HepG2 (cell line): Measurements from ENCODE around the gene C5orf24. TPM values are rescaled to one million over a fixed set of nuclear protein-coding genes. Genes with fewer than 3 reads are reported as not detected.

Experiments
- ATAC-seq: fragments of 200-7000 bp; cut with Tn5 transposase; 3 replicates; pipeline ENCODE4 v1.9.1; 2020; ENCODE audit warnings: mild to moderate bottlenecking, moderate library complexity
- BruUV-seq: library from RNA; stranded (reverse); fragments of 400-500 nt; replicated peaks from 2 replicates; lab custom pipeline; 2021; lab: Mats Ljungman, UMichigan
- CTCF ChIA-PET: fragments of 300-600 bp; formaldehyde crosslinking; extraction: SDS; loops from one replicate; lab custom pipeline; 2021; ENCODE audit warnings: low total read pairs, inconsistent platforms, low intra/inter-chr PET ratio; lab: Yijun Ruan, JAX
- POLR2A ChIA-PET: fragments of 350-600 bp; sonication (Branson Sonifier 250); formaldehyde crosslinking; loops from one replicate; lab custom pipeline; 2020; ENCODE audit warnings: antibody characterized with exemption, inconsistent platforms; lab: Yijun Ruan, JAX
- DNase-seq: peaks from one replicate; pipeline ENCODE4 v3.0.0-alpha.2; 2015; ENCODE audit warnings: low spot score
- FAIRE-seq: peaks from 3 replicates; lab custom pipeline; 2011; peaks lifted over from hg19 to GRCh38; lab: Jason Lieb, UNC
- H2AFZ ChIP-seq: one replicate; pipeline ENCODE4 v1.6.1; 2011; ENCODE audit warnings: low read length, inconsistent platforms
- H3K27ac ChIP-seq: fragments of 300-600 bp; 3 replicates; pipeline ENCODE4 v1.8.0; 2011; ENCODE audit warnings: mixed run types, mild to moderate bottlenecking, mixed read lengths, low read length, inconsistent platforms; ENCODE audit not compliant: insufficient read depth; ENCODE audit errors: extremely low read length
- H3K27me3 ChIP-seq, 2 experiments: fragments of 200-600 bp in 1 of 2; 2 replicates in 1 of 2; 3 replicates in 1 of 2; pipeline versions ENCODE4 v1.6.0 to v1.8.0; 2011; ENCODE audit warnings: low read length in 2 of 2, mild to moderate bottlenecking in 2 of 2, moderate library complexity in 2 of 2, inconsistent platforms in 1 of 2; ENCODE audit not compliant: insufficient read depth in 2 of 2, control insufficient read depth in 1 of 2
- H3K36me3 ChIP-seq, 2 experiments: fragments of 200-600 bp in 1 of 2; replicated peaks in 1 of 2; 2 replicates in 1 of 2; 3 replicates in 1 of 2; pipeline versions ENCODE4 v1.5.1 to v1.8.0; 2011; ENCODE audit warnings: low read length in 2 of 2, inconsistent platforms in 1 of 2; ENCODE audit not compliant: insufficient read depth in 2 of 2, control insufficient read depth in 1 of 2
- H3K4me1 ChIP-seq: 2 replicates; pipeline ENCODE4 v1.5.1; 2012; ENCODE audit warnings: low read length, inconsistent platforms; ENCODE audit not compliant: insufficient read depth
- H3K4me2 ChIP-seq: 2 replicates; pipeline ENCODE4 v1.6.0; 2011; ENCODE audit warnings: low read depth, low read length, inconsistent platforms
- H3K4me3 ChIP-seq, 3 experiments: fragments of 200-600 bp in 1 of 3; sonication (generic), shearing (Covaris generic) in 1 of 3; replicated peaks in 1 of 3; 2 replicates each; pipeline ENCODE4 v1.5.1; 2011 to 2016; ENCODE audit warnings: low read length in 3 of 3, inconsistent platforms in 2 of 3, low read depth in 2 of 3, mild to moderate bottlenecking in 2 of 3, control low read depth in 1 of 3, mixed read lengths in 1 of 3; ENCODE audit not compliant: insufficient read depth in 1 of 3
- H3K79me2 ChIP-seq: one replicate; pipeline ENCODE4 v1.6.1; 2011; ENCODE audit warnings: low read length, inconsistent platforms; ENCODE audit not compliant: insufficient read depth
- H3K9ac ChIP-seq: 2 replicates; pipeline ENCODE4 v1.6.0; 2011; ENCODE audit warnings: mild to moderate bottlenecking, low read depth, low read length, inconsistent platforms; ENCODE audit not compliant: insufficient read depth
- H3K9me3 ChIP-seq: 2 replicates; pipeline ENCODE4 v1.5.1; 2012; ENCODE audit warnings: mild to moderate bottlenecking, low read length
- H4K20me1 ChIP-seq: 2 replicates; pipeline ENCODE4 v1.6.0; 2011; ENCODE audit warnings: inconsistent platforms, mild to moderate bottlenecking, low read length, moderate library complexity; ENCODE audit not compliant: insufficient read depth
- ARNT ChIP-seq: fragments of 450-650 bp; IDR thresholded peaks from 2 replicates; pipeline ENCODE4 v1.6.1; 2017
- CHCHD3 ChIP-seq: sonication (generic); formaldehyde crosslinking; IDR thresholded peaks from 2 replicates; pipeline ENCODE4 v1.8.0; 2022; ENCODE audit warnings: mild to moderate bottlenecking, missing genetic modification reagents, moderate library complexity
- DMTF1 ChIP-seq: sonication (generic); formaldehyde crosslinking; IDR thresholded peaks from 2 replicates; pipeline ENCODE4 v1.4.0; 2020; ENCODE audit warnings: mild to moderate bottlenecking, missing genetic modification reagents
- HES4 ChIP-seq: sonication (generic); formaldehyde crosslinking; IDR thresholded peaks from 2 replicates; pipeline ENCODE4 v1.9.0; 2021; ENCODE audit warnings: mild to moderate bottlenecking, missing genetic modification reagents, borderline replicate concordance
- KDM1A ChIP-seq: IDR thresholded peaks from 2 replicates; pipeline ENCODE4 v1.6.1; 2016; ENCODE audit warnings: missing compliant biosample characterization
- MBNL3 ChIP-seq: fragments of 250-450 bp; sonication (Bioruptor Pico); conservative IDR thresholded peaks from 2 replicates; pipeline ENCODE4 v1.8.0; 2022; ENCODE audit warnings: mild to moderate bottlenecking, inconsistent platforms
- MED13 ChIP-seq: sonication (generic); formaldehyde crosslinking; IDR thresholded peaks from 2 replicates; pipeline ENCODE4 v1.5.0; 2020; ENCODE audit warnings: missing genetic modification reagents
- NFE2L2 ChIP-seq: fragments of 150-350 bp; IDR thresholded peaks from 2 replicates; pipeline ENCODE4 v1.6.1; 2014; ENCODE audit warnings: low read length
- SUZ12 ChIP-seq: fragments of 150-350 bp; IDR thresholded peaks from 2 replicates; pipeline ENCODE4 v1.6.1; 2014; ENCODE audit warnings: low read depth, low read length
- TARDBP ChIP-seq: sonication (generic); formaldehyde crosslinking; IDR thresholded peaks from 2 replicates; pipeline ENCODE4 v1.8.0; 2022; ENCODE audit warnings: mild to moderate bottlenecking, missing genetic modification reagents
- ZNF484 ChIP-seq: sonication (generic); formaldehyde crosslinking; IDR thresholded peaks from 2 replicates; pipeline ENCODE4 v1.5.1; 2020; ENCODE audit warnings: mild to moderate bottlenecking, low read depth, missing genetic modification reagents, borderline replicate concordance
- ZNF496 ChIP-seq: sonication (generic); formaldehyde crosslinking; IDR thresholded peaks from 2 replicates; pipeline ENCODE4 v1.8.1; 2023; ENCODE audit warnings: mild to moderate bottlenecking, moderate library complexity, missing genetic modification reagents; ENCODE audit not compliant: insufficient replicate concordance
- ZNF547 ChIP-seq: sonication (generic); formaldehyde crosslinking; IDR thresholded peaks from 2 replicates; pipeline ENCODE4 v1.5.1; 2020; ENCODE audit warnings: mild to moderate bottlenecking, missing genetic modification reagents
- ZNF670 ChIP-seq: sonication (generic); formaldehyde crosslinking; IDR thresholded peaks from 2 replicates; pipeline ENCODE4 v1.8.0; 2022; ENCODE audit warnings: mild to moderate bottlenecking, missing genetic modification reagents, borderline replicate concordance
- ZNF773 ChIP-seq: sonication (generic); formaldehyde crosslinking; IDR thresholded peaks from 2 replicates; pipeline ENCODE4 v1.4.0; 2020; ENCODE audit warnings: missing genetic modification reagents, borderline replicate concordance
- WGBS: methylation state at CpG from one replicate; pipeline ENCODE4 v1.1.6; 2017; ENCODE audit warnings: low lambda C conversion rate; 5-methylcytosine and 5-hydroxymethylcytosine counted together
- in situ Hi-C: cut with HindIII; loops from 2 replicates; pipeline ENCODE4 v1.10.0; 2017; ENCODE audit warnings: low pct_unique_long_range_greater_than_20kb; ENCODE audit not compliant: extremely low pct_ligation_motif_present
- intact Hi-C: fragments of 100-400 bp; cut with micrococcal nuclease; formaldehyde crosslinking; loops from one replicate; pipeline ENCODE4 v1.10.0; 2022; ENCODE audit not compliant: unreplicated experiment
- polyA plus RNA-seq, 8 experiments: library from polyadenylated mRNA; depleted of rRNA in 3 of 8; stranded (reverse) in 7 of 8; unstranded in 1 of 8; fragments of >200 nt; fragmentation: Illumina TruSeq in 4 of 8; extraction: Trizol in 4 of 8; gene quantifications; 2 replicates each; pipeline versions ENCODE4 v1.2.1 to v1.2.3, GENCODE V29; 2011 to 2016; ENCODE audit warnings: low read depth in 4 of 8, missing spikeins in 1 of 8, mixed read lengths in 1 of 8; ENCODE audit not compliant: insufficient read depth in 1 of 8
- total RNA-seq, 5 experiments: library from RNA; depleted of rRNA; stranded (reverse); fragments of >200 nt; fragmentation: Illumina TruSeq; extraction: Trizol; gene quantifications; 2 replicates each; pipeline ENCODE4 v1.2.3, GENCODE V29; 2016; ENCODE audit warnings: low read depth in 1 of 5

C5orf24 gene
- total and polyA plus RNA-seq, 2 of the 13 experiments (the other 11 are each of a cell fraction or from before 2014, with no cell fraction given), result 34.6 to 41.5 TPM

- FAIRE-seq, result no peak
Measured at GRCh38 chr5:134825212-134825611, 20.6 kb upstream of the C5orf24 start.

GRCh38 chr5:134833340-134834032, 12.3 kb upstream of the C5orf24 start:
- H3K9ac ChIP-seq, result no peak overlapping the region
- no peak overlapping the region for H3K4me3 ChIP-seq
- no peak overlapping the region for H3K27ac ChIP-seq
- H3K9me3 ChIP-seq, result no peaks in the 10 kb centered on the region
- ATAC-seq (no peak), FAIRE-seq (no peak), DNase-seq (no peak)
- ChIA-PET POLR2A (no interaction called here), CTCF (no interaction called here)
- 94% methylated on average over 3 of the region's 3 CpGs for WGBS
- intact Hi-C loops, result no loop called here
- BruUV-seq, result no TSS peak
- no peak overlapping the region for H2AFZ ChIP-seq
- peaks cover 3 to 27% of the 10 kb centered on the region in 2 experiments for H3K36me3 ChIP-seq
- H3K79me2 ChIP-seq, result no peaks in the 10 kb centered on the region
- no peaks in the 10 kb centered on the region for H3K27me3 ChIP-seq
- in situ Hi-C loops, result no loop called here
- H4K20me1 ChIP-seq, result no peaks in the 10 kb centered on the region
- H3K4me1 ChIP-seq, result peaks cover 24% of the 10 kb centered on the region
- TF ChIP-seq ZNF773 (CRISPR knock-in tag) (no peak), ZNF547 (CRISPR knock-in tag) (no peak), NFE2L2 (no peak), DMTF1 (no peak), CHCHD3 (CRISPR knock-in tag) (no peak), KDM1A (CRISPR knock-in tag) (no peak), HES4 (CRISPR knock-in tag) (no peak), MBNL3 (CRISPR knock-in tag) (no peak), ZNF670 (CRISPR knock-in tag) (no peak), MED13 (no peak)
- no peak overlapping the region for H3K4me2 ChIP-seq

More at GRCh38 chr5:134825212-134825611, 20.6 kb upstream of the C5orf24 start:
- in situ Hi-C loops, result no loop called here
- H3K27me3 ChIP-seq, result no peaks in the 10 kb centered on the region
- no peaks in the 10 kb centered on the region for H3K4me1 ChIP-seq
- POLR2A ChIA-PET, result no interaction called here
- H3K36me3 ChIP-seq, result peaks cover 18 to 73% of the 10 kb centered on the region in 2 experiments; a peak in 4 of 5 replicates
- ATAC-seq (no peak), DNase-seq (no peak)
- H3K4me3 ChIP-seq, result no peak overlapping the region
- H3K79me2 ChIP-seq, result no peaks in the 10 kb centered on the region
- no peaks in the 10 kb centered on the region for H4K20me1 ChIP-seq
- WGBS, result 98% methylated on average over 7 of the region's 7 CpGs
- CTCF ChIA-PET, result no interaction called here
- H3K9ac ChIP-seq, result no peak overlapping the region
- no peak overlapping the region for H2AFZ ChIP-seq
- H3K27ac ChIP-seq, result no peak overlapping the region
- no TSS peak for BruUV-seq
- no peaks in the 10 kb centered on the region for H3K9me3 ChIP-seq
- no peak overlapping the region for H3K4me2 ChIP-seq
- intact Hi-C loops, result no loop called here
- no peak for TF ChIP-seq ZNF484 (CRISPR knock-in tag)
- no peak for TF ChIP-seq TARDBP
- no peak for TF ChIP-seq ZNF496 (CRISPR knock-in tag)
- TF ChIP-seq ARNT, result no peak
- no peak for TF ChIP-seq SUZ12
